ENCODE results near the gene AAR2.

DNA sequence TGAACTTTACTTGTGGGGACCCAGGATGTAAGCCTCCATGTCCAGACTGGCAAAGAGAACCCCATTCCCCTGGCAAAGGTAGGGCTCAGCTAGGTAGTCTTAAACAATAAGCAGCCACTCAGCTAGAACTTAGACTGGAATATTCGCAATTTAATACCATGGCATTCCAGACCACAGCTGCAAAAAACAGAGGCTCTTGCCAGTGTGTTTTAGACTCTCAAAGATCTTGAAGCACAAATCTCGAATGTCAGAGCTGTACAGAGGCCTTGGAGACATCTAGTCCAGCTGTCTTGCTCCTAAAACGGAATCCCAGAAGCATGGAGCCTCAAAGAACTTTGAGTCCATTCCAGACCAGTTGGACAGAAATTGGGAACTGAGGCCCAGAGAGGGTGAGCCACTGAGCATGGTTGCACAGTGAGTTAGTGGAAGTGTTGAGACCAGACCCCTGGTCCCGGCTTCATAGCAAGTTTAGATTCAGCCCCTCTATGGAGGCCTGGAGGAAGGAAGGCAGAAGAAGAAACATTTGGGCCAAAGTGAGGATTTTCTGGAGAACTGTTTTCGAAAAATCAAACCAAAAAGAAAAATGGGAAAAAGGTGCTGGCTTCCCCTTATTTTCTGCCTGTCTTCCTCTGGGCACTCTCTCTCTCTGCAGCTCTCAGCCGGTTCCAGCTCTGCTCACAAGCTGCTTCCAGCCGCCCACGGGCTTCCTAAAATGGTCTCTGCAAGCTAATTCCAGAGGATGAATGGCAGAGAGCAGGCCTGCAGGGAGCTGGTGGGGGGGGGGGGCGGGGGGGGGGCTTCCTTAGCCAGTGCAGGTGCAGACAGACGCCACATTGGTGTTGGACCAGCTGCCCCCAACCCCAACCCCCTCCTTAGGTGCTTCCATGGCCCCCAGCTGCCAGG is 32.4 kb downstream of the AAR2 start:
- TF ChIP-seq CTCF (IDR thresholded peaks at IDR 0.05; ENCODE audit: insufficient read depth, low read length) (no peak), SPI1 (IDR thresholded peaks at IDR 0.05; ENCODE audit: borderline replicate concordance, low read depth) (no peak), POLR2AphosphoS5 (IDR thresholded peaks at IDR 0.05; ENCODE audit: low read depth) (no peak), GABPA (IDR thresholded peaks at IDR 0.05; ENCODE audit: low read depth) (no peak), REST (IDR thresholded peaks at IDR 0.05; ENCODE audit: insufficient replicate concordance, low read depth) (no peak)
